Measurements from ENCODE around the gene FIBP. TPM values are rescaled to one million over a fixed set of nuclear protein-coding genes. Genes with fewer than 3 reads are reported as not detected.
A peak's percentile ranks its signal among the peaks of the same experiment; 100 is the strongest.

The FIBP gene
- polyA plus RNA-seq, 1 donor from 2014 or later = 248 TPM

GRCh38 chr11:65921033-65921555, 32.8 kb upstream of the FIBP start:
- Histone ChIP-seq H3K9ac (ENCODE audit: low read length) (peak overlapping the region; percentile 86), H3K36me3 (ENCODE audit: insufficient read depth, low read length) (no peaks in the 10 kb centered on the region), H2AFZ (ENCODE audit: low read depth, low read length) (no peak overlapping the region), H3K9me3 (ENCODE audit: low read length) (no peaks in the 10 kb centered on the region), H3F3A (ENCODE audit: insufficient read depth, low read length, poor library complexity, severe bottlenecking) (no peaks in the 10 kb centered on the region), H3K9me2 (ENCODE audit: insufficient read depth, low read length) (no peaks in the 10 kb centered on the region), H3K4me3 (ENCODE audit: low read length) (peak overlapping the region; percentile 96), H3K27ac (ENCODE audit: low read length) (no peak overlapping the region), H4K20me1 (ENCODE audit: insufficient read depth) (no peaks in the 10 kb centered on the region), H3K27me3 (ENCODE audit: insufficient read depth, low read depth, low read length) (no peaks in the 10 kb centered on the region), H3K4me2 (ENCODE audit: low read length) (peak overlapping the region; percentile 92), H3K79me2 (replicated peaks; ENCODE audit: insufficient read depth, low read length) (peaks cover 20% of the 10 kb centered on the region)
- TF ChIP-seq EP300 (conservative IDR thresholded peaks at IDR 0.05; ENCODE audit: poor library complexity, severe bottlenecking) (no peak), RAD21 (conservative IDR thresholded peaks at IDR 0.05) (no peak)

- no peak overlapping the region for H2AFZ ChIP-seq (ENCODE audit: low read depth, low read length)
- peak overlapping the region; percentile 96 for H3K4me3 ChIP-seq (ENCODE audit: low read length)
- H3K36me3 ChIP-seq (ENCODE audit: insufficient read depth, low read length) = no peaks in the 10 kb centered on the region
- H3K27ac ChIP-seq (ENCODE audit: low read length) = peak overlapping the region; percentile 71
- peaks cover 20% of the 10 kb centered on the region for H3K79me2 ChIP-seq (replicated peaks; ENCODE audit: insufficient read depth, low read length)
- TF ChIP-seq REST (IDR thresholded peaks at IDR 0.05; ENCODE audit: borderline replicate concordance) (no peak), EZH2 (IDR thresholded peaks at IDR 0.05; ENCODE audit: borderline replicate concordance, insufficient read depth, low read length, poor library complexity, severe bottlenecking) (no peak), EP300 (conservative IDR thresholded peaks at IDR 0.05; ENCODE audit: poor library complexity, severe bottlenecking) (no peak), MXI1 (conservative IDR thresholded peaks at IDR 0.05; ENCODE audit: poor library complexity, severe bottlenecking) (no peak), RAD21 (conservative IDR thresholded peaks at IDR 0.05) (no peak), SMC3 (conservative IDR thresholded peaks at IDR 0.05; ENCODE audit: poor library complexity) (no peak), POLR2AphosphoS5 (IDR thresholded peaks at IDR 0.05) (no peak)
- peak overlapping the region; percentile 86 for H3K9ac ChIP-seq (ENCODE audit: low read length)
- H3K9me3 ChIP-seq (ENCODE audit: low read length) = no peaks in the 10 kb centered on the region
- H3F3A ChIP-seq (ENCODE audit: insufficient read depth, low read length, poor library complexity, severe bottlenecking) = no peaks in the 10 kb centered on the region
- H3K27me3 ChIP-seq (ENCODE audit: insufficient read depth, low read depth, low read length) = no peaks in the 10 kb centered on the region
- peak overlapping the region; percentile 92 for H3K4me2 ChIP-seq (ENCODE audit: low read length)
- no peaks in the 10 kb centered on the region for H4K20me1 ChIP-seq (ENCODE audit: insufficient read depth)
- H3K9me2 ChIP-seq (ENCODE audit: insufficient read depth, low read length) = no peaks in the 10 kb centered on the region
Measured at GRCh38 chr11:65920372-65920802, 32.1 kb upstream of the FIBP start.

- Histone ChIP-seq H3K79me2 (replicated peaks; ENCODE audit: insufficient read depth, low read length) (peaks cover 20% of the 10 kb centered on the region), H4K20me1 (ENCODE audit: insufficient read depth) (no peaks in the 10 kb centered on the region), H2AFZ (ENCODE audit: low read depth, low read length) (peak overlapping the region; percentile 56), H3K27me3 (ENCODE audit: insufficient read depth, low read depth, low read length) (no peaks in the 10 kb centered on the region), H3K27ac (ENCODE audit: low read length) (peak overlapping the region; percentile 71), H3K9me3 (ENCODE audit: low read length) (no peaks in the 10 kb centered on the region), H3K4me3 (ENCODE audit: low read length) (peak overlapping the region; percentile 96), H3K4me2 (ENCODE audit: low read length) (peak overlapping the region; percentile 92), H3K9me2 (ENCODE audit: insufficient read depth, low read length) (no peaks in the 10 kb centered on the region), H3K36me3 (ENCODE audit: insufficient read depth, low read length) (no peaks in the 10 kb centered on the region), H3K9ac (ENCODE audit: low read length) (peak overlapping the region; percentile 86), H3F3A (ENCODE audit: insufficient read depth, low read length, poor library complexity, severe bottlenecking) (no peaks in the 10 kb centered on the region)
- TF ChIP-seq CTCF (IDR thresholded peaks at IDR 0.05; ENCODE audit: poor library complexity, severe bottlenecking) (no peak), MXI1 (conservative IDR thresholded peaks at IDR 0.05; ENCODE audit: poor library complexity, severe bottlenecking) (no peak), TAF1 (IDR thresholded peaks at IDR 0.05; ENCODE audit: low read depth) (no peak), REST (IDR thresholded peaks at IDR 0.05; ENCODE audit: borderline replicate concordance) (no peak), RAD21 (conservative IDR thresholded peaks at IDR 0.05) (no peak), EZH2 (IDR thresholded peaks at IDR 0.05; ENCODE audit: borderline replicate concordance, insufficient read depth, low read length, poor library complexity, severe bottlenecking) (no peak), EP300 (conservative IDR thresholded peaks at IDR 0.05; ENCODE audit: poor library complexity, severe bottlenecking) (no peak), POLR2AphosphoS5 (IDR thresholded peaks at IDR 0.05) (no peak), SMC3 (conservative IDR thresholded peaks at IDR 0.05; ENCODE audit: poor library complexity) (no peak)
Measured at GRCh38 chr11:65919573-65920371, 31.5 kb upstream of the FIBP start.

All from neural cell (in vitro differentiated cells).